DMS 273 treated with DMSO at 0.1 percent for 48 hours (cell line): Measurements from ENCODE around the gene PPP1CA.

ENCODE experiments used
- DNase-seq: peaks from one replicate; lab custom pipeline; 2025; lab: John Stamatoyannopoulos, UW

Gene PPP1CA

GRCh38 chr11:67401495-67402191 lies at the start of gene PPP1CA:
Gene PPP1CA (minus strand): TSS chr11:67401858. CDS start chr11:67401782, 76 bp downstream.
- DNase-seq, result peak; percentile 34

GRCh38 chr11:67450796-67451657 lies 49.4 kb upstream of the PPP1CA start:
- DNase-seq, result no peak

GRCh38 chr11:67449116-67449844 lies 47.6 kb upstream of the PPP1CA start:
- no peak for DNase-seq

GRCh38 chr11:67448220-67448609 lies 46.6 kb upstream of the PPP1CA start:
- no peak for DNase-seq

GRCh38 chr11:67445515-67445914 lies 43.9 kb upstream of the PPP1CA start:
- no peak for DNase-seq

GRCh38 chr11:67442504-67443404 lies 41.1 kb upstream of the PPP1CA start:
- no peak for DNase-seq

- DNase-seq, result no peak
Observed at GRCh38 chr11:67441731-67442351, 40.2 kb upstream of the PPP1CA start.

GRCh38 chr11:67441098-67441563 lies 39.5 kb upstream of the PPP1CA start:
- no peak for DNase-seq

GRCh38 chr11:67440229-67441097 lies 38.8 kb upstream of the PPP1CA start:
- no peak for DNase-seq

- no peak for DNase-seq
Observed at GRCh38 chr11:67439321-67440228, 37.9 kb upstream of the PPP1CA start.

- no peak for DNase-seq
Observed at GRCh38 chr11:67438158-67438902, 36.7 kb upstream of the PPP1CA start.

- DNase-seq, result no peak
Observed at GRCh38 chr11:67437809-67438157, 36.1 kb upstream of the PPP1CA start.

GRCh38 chr11:67437082-67437808 lies 35.6 kb upstream of the PPP1CA start, which contains the start of gene PTPRCAP:
Gene PTPRCAP (minus strand): TSS chr11:67437682. CDS start chr11:67437619, 63 bp downstream.
- no peak for DNase-seq

- no peak for DNase-seq
Observed at GRCh38 chr11:67436459-67437081, 34.9 kb upstream of the PPP1CA start.

- DNase-seq, result no peak
Observed at GRCh38 chr11:67435727-67436458, 34.2 kb upstream of the PPP1CA start.

- no peak for DNase-seq
Observed at GRCh38 chr11:67435031-67435726, 33.5 kb upstream of the PPP1CA start.
